ENCODE measurements around the gene SORCS3. TPM values are rescaled to one million over a fixed set of nuclear protein-coding genes. Genes with fewer than 3 reads are reported as not detected.

The SORCS3 gene
- total RNA-seq, 4 donors from 2014 or later = 0.12 to 0.32 (median 0.15) TPM; not detected in 1

DNA sequence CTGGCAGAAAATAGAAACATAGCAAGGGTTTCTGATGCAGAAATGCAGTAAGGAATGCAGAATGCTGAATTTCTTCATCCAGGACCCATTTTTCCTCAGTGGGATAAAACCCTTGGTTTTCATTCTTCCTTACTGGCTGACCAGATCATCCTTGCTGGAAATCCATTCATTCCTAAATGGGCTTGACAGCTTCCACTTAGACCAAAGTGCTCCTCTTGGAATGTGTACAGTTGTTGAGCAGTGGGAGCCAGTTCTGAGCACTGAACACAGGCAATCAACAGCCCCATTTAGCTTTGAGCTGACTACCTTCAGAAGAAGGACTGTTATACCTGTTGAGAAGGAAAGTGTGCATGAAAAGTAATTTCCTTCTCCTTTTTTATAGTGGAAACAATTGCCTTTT, 232.1 kb downstream of the SORCS3 start:
- TF ChIP-seq, protein P1, sequence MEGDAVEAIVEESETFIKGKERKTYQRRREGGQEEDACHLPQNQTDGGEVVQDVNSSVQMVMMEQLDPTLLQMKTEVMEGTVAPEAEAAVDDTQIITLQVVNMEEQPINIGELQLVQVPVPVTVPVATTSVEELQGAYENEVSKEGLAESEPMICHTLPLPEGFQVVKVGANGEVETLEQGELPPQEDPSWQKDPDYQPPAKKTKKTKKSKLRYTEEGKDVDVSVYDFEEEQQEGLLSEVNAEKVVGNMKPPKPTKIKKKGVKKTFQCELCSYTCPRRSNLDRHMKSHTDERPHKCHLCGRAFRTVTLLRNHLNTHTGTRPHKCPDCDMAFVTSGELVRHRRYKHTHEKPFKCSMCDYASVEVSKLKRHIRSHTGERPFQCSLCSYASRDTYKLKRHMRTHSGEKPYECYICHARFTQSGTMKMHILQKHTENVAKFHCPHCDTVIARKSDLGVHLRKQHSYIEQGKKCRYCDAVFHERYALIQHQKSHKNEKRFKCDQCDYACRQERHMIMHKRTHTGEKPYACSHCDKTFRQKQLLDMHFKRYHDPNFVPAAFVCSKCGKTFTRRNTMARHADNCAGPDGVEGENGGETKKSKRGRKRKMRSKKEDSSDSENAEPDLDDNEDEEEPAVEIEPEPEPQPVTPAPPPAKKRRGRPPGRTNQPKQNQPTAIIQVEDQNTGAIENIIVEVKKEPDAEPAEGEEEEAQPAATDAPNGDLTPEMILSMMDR (IDR thresholded peaks at IDR 0.05) = no peak
- TF ChIP-seq POLR2A (IDR thresholded peaks at IDR 0.05) = no peak
- H3K4me3 ChIP-seq (ENCODE audit: low read depth, poor library complexity, severe bottlenecking) = no peak overlapping the region
- DNase-seq (ENCODE audit: low spot score in 2 of 2) = no peak
- intact Hi-C loops (cut with DNase I; ENCODE audit: low total_unique reads) = no loop called here

DNA sequence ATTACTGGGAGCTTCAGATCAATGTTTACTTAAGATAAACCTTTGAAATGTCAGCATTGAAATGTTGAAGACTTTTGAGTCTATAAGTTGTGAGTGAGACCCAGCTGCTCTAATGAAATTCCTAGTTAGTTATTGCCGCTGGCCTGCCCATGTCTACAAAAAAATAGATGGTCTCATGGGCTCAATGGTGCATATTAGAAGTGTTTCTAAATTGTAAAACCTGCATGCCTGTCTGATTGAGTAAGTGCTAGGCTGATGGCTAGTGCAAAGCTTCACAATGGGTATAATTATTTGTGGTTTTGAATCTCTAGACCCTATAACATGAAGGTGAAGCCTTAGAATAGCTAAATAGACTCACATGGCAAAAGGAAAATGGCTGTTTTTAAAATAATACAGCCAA, 234.5 kb downstream of the SORCS3 start:
- no peak for DNase-seq (ENCODE audit: low spot score in 2 of 2)
- H3K4me3 ChIP-seq (ENCODE audit: low read depth, poor library complexity, severe bottlenecking) = no peak overlapping the region
- TF ChIP-seq POLR2A (IDR thresholded peaks at IDR 0.05) = no peak
- TF ChIP-seq, protein P1 (IDR thresholded peaks at IDR 0.05) = no peak
- 89 to 100% methylated on average over 1 of the region's 1 CpG for WGBS, 2 donors
- intact Hi-C loops (cut with DNase I; ENCODE audit: low total_unique reads) = no loop called here

DNA sequence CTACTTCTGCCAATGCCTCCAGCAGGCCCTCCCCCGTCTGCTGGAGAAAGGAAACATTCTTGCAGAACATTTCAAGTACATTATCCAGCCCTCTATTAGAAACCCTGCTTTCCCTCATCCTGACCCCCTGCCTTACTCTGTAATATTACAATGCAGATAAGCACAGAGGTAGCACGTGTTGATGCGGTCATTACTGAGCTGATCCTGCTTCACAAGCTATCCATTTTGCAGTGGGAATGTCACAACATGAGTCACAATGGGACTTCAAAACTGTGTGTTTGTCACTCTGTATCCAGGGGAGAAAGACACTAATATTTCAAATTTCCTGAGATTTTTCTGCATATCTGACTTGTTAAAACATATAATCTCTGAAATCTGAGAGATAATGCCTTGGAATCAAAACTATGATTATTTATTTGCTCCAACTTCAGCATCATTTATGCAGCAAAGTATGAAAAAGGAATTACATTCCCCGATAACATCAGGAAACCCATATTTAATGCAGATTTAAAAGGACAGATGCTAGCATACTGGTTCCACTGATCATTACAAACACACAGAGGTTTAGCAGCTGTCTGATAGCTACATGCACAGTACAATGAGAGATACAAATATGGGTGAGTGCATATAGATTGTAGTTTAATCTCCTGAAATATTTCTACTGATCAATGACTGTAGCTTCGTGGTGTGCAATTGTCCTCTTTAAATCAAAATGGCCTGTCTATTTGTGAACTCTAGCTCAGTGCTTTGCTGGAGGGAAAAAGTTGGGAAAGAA, 239.7 kb downstream of the SORCS3 start:
- TF ChIP-seq POLR2A (IDR thresholded peaks at IDR 0.05) = no peak
- TF ChIP-seq, protein P1 (IDR thresholded peaks at IDR 0.05) = no peak
- intact Hi-C loops (cut with DNase I; ENCODE audit: low total_unique reads) = no loop called here
- H3K4me3 ChIP-seq (ENCODE audit: low read depth, poor library complexity, severe bottlenecking) = no peak overlapping the region
- no peak for DNase-seq (ENCODE audit: low spot score in 2 of 2)
- 64 to 74% methylated on average over 5 of the region's 5 CpGs for WGBS, 2 donors

DNA sequence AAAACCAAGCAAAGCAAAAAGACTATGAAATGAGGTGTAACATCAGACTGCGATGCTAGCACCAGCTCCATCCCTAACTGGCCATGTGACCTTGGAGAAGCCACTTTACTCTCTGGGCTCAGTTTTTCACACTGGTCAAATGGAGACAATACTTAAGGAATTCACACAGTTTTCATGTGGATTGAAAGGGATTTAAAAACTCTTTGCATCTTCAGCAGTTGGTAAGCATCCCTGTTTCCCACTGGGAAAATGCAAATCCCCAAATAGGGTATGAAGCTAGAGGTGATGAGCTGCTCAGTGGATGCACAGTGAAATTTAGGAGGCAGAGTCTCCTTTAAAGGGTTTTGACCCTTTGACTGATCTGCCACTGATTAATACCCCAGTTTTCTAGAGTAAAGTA, 240.7 kb downstream of the SORCS3 start:
- TF ChIP-seq POLR2A (IDR thresholded peaks at IDR 0.05) = no peak
- TF ChIP-seq, protein P1 (IDR thresholded peaks at IDR 0.05) = no peak
- 76 to 81% methylated on average over 1 of the region's 1 CpG for whole genome bisulfite sequencing, 2 donors
- DNase-seq (ENCODE audit: low spot score in 2 of 2) = no peak
- intact Hi-C loops (cut with DNase I; ENCODE audit: low total_unique reads) = no loop called here
- no peak overlapping the region for H3K4me3 ChIP-seq (ENCODE audit: low read depth, poor library complexity, severe bottlenecking)

DNA sequence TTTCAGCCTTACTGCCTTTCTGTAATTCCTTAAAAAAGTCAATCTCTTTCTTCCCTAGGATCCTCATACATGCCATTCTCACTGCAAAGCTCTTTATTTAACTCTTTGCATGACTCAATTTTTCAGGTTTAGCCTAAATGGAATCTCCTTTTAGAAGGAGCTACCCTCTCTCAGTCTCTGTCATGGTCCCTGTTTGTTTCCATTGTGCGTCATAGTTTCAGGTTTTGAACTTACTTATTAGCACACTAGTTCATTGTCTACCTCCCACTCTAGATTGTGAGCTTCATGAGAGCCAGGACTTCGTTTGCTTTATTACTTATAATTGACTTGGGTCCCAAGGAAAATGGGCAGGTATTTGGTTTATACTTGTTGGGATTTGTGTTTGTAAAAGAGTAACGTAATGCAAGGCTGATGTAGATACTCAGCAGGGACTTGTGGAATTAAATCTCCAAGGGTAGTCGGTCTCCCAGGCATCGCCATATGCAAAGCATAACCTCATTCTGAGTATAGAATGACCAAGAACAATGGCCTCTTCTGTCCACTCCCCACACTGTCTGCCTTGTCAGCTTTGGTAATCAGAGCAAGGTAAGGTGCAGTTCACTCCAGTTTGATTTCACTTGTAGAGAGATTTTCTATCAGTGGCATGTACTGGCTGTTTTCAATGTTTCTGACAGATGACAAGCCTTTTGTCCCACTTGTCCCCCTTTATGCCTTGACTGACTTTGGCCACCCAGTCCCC, 252.0 kb downstream of the SORCS3 start:
- H3K4me3 ChIP-seq (ENCODE audit: low read depth, poor library complexity, severe bottlenecking) = no peak overlapping the region
- TF ChIP-seq, protein P1 (IDR thresholded peaks at IDR 0.05) = no peak
- no peak for TF ChIP-seq POLR2A (IDR thresholded peaks at IDR 0.05)
- no peak for DNase-seq (ENCODE audit: low spot score in 2 of 2)
- 82 to 89% methylated on average over 5 of the region's 5 CpGs for WGBS, 2 donors
- intact Hi-C loops (cut with DNase I; ENCODE audit: low total_unique reads) = no loop called here

All from lower leg skin (tissue), 4 donors.